GM18909 (cell line): ENCODE measurements around the gene COL10A1.

Source experiments
- ATAC-seq: cut with Tn5 transposase; IDR thresholded peaks from one replicate; pipeline ENCODE4 v1.9.1; 2021; ENCODE audit warnings: mild to moderate bottlenecking; ENCODE audit not compliant: unreplicated experiment, poor library complexity

Gene COL10A1

GRCh38 chr6:116126032-116126431 is at the start of gene COL10A1:
COL10A1 (minus strand) TSS chr6:116126132; CDS start chr6:116125492, 640 bp downstream.
- no peak for ATAC-seq

DNA sequence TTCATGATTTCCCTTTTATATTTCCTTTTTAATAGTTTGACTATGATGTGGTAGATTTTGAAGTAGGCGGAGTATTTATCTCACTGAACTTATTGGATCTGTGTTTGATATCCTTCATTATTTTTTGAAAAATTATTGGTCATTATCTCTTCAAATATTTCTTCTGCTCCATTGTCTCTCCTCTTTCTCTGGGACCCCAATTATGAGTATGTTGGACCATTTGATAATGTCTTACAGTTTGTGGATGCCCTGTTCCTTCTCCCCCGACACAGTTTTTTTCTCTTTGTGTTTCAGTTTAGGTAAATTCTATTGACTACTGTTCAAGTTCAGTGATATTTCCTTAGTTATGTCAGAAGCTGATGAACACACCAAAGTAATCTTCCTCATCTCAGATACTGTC is 49.4 kb upstream of the COL10A1 start:
- no peak for ATAC-seq

- no peak for ATAC-seq
These were observed 48.0 kb upstream of the COL10A1 start for GRCh38 chr6:116173928-116174327.

DNA sequence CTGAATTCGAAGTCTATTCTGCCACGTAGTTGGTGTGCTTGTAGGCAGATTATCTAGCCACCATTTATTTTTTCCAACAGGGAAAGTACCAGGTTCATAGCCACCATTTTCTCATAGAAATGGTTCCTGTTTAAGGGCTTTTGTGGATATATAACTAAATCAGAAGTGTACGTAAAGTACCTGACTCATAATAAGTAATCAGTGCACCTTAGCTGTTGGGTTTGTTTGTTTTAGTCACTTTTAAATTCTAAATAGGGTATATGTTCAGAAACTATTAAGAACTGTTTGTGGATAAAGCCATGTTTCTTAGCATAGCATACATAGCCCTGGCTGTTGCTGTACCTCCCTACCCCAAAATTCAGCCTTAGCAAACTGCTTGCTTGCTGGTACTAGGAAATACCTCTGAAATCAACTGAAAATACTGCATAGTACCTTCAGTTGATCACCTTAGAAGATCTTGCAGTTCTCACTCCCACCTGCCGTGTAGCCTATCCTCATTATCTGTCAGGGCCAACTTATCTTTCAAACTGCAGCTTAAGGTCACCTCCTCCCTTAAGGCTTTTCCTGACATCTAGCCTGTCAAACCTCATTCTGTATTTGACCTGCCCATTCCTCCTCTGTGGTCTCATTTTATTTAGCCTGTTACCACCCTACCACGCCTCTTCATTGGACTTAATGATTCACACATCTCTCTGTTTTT is 44.6 kb upstream of the COL10A1 start:
- no peak for ATAC-seq

DNA sequence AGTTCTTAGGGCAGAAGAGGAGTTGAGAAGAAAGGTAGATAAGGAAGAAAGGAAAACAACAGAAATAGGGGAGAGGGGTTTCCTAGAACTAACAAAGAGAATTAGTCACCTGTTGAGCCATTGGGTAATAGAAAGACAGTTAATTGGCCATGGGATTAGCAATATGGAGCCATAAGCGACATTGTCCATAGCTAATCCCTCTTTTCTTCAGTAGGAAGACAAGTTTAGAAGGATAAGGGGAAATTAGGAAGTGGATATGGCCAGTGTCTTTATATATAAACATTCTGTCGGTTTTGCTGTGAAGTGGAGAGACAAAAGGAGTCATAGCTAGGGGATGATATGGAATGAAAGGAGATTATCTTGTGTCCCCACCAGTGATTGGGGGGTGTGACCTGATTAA is 43.9 kb upstream of the COL10A1 start:
- ATAC-seq: no peak

DNA sequence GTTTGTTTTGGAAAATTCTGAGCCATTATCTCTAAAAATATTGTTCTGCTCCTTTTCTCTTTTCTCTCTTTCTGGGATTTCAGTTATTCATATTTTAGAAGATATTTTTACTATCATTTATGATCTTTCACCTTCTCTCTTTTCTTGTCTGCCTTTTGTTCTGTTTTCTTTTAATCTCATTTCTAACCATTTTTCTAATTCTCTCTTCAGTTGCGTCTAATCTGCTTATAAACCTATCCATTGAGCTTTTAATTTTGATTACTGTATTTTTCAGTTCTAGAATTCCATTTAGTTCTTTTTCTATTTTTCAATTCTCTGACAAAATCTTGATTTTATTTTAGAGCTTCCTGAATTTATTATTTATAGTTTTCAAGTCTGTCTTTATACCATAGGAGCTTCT is 42.2 kb upstream of the COL10A1 start:
- no peak for ATAC-seq

- ATAC-seq: no peak
These were observed 40.4 kb upstream of the COL10A1 start for GRCh38 chr6:116166369-116166768.

DNA sequence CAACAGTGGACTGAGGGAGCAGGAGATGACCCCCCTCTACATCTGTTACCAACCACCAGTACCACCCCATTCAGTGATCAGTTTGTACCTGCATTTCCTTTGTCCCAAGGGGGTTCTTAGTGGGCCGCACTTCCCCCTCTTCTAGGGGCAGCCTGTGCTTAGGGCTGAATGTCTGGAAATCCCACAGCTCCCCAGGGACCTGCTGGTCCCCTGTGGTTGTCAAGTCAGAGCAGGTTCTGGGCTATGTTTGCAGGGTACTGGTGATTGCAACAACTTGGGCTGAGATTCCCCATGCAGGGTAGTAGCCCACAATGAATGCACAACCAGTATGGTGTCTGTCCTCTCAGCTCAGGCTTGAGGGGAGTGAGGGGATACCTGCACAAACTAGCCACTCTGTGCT is 39.7 kb upstream of the COL10A1 start:
- no peak for ATAC-seq

DNA sequence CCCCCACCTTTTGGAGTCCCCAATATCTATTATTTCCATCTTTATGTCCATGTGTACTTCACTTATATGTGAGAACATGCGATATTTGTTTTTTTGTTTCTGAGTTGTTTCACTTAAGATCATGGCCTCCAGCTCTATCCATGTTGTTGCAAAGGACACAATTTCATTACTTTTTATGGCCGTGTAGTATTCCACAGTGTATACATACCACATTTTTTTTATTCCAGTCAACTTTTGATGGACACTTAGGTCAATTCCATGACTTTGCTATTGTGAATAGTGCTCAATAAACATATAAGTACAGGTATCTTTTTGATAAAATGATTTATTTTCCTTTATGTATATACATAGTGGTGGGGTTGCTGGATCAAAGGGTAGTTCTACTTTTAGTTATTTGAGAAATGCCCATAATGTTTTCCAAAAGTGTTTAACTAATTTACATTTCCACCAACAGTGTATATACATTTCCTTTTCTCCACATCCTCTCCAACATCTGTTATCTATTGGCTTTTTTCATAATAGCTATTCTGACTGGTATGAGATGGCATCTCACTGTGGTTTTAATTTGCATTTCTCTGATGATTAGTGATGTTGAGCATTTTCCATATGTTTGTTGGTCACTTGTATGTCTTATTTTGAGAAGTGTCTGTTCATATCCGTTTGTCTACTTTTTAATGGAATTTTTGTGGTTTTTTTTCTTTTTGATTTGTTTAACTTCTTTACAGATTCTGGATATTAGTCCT is 34.0 kb upstream of the COL10A1 start:
- ATAC-seq: no peak

DNA sequence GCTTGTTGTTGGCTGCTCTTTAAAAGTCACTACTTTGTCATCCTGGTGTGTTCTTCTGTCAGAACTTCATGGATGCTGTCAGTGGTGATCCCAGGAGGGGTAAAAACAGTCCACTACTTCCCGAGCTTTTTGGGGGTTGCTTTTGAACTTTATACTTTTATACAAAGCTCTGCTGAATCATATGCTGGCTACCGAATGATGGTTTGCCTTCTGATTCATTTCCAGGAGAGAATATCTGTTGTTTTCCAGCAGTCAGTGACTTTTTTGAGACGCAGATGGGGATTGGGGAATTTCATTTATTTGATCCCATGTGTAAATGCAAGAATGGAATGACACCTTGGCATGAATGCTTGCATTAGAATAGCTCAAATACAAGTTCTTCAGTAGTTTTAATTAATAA is 32.7 kb upstream of the COL10A1 start:
- no peak for ATAC-seq

- no peak for ATAC-seq
These were observed 31.5 kb upstream of the COL10A1 start for GRCh38 chr6:116157391-116157790.

GRCh38 chr6:116156405-116157326 is 30.7 kb upstream of the COL10A1 start:
- no peak for ATAC-seq

- no peak for ATAC-seq
These were observed 29.0 kb upstream of the COL10A1 start for GRCh38 chr6:116154887-116155286.

- ATAC-seq: no peak
These were observed 26.7 kb upstream of the COL10A1 start for GRCh38 chr6:116152620-116153019.

DNA sequence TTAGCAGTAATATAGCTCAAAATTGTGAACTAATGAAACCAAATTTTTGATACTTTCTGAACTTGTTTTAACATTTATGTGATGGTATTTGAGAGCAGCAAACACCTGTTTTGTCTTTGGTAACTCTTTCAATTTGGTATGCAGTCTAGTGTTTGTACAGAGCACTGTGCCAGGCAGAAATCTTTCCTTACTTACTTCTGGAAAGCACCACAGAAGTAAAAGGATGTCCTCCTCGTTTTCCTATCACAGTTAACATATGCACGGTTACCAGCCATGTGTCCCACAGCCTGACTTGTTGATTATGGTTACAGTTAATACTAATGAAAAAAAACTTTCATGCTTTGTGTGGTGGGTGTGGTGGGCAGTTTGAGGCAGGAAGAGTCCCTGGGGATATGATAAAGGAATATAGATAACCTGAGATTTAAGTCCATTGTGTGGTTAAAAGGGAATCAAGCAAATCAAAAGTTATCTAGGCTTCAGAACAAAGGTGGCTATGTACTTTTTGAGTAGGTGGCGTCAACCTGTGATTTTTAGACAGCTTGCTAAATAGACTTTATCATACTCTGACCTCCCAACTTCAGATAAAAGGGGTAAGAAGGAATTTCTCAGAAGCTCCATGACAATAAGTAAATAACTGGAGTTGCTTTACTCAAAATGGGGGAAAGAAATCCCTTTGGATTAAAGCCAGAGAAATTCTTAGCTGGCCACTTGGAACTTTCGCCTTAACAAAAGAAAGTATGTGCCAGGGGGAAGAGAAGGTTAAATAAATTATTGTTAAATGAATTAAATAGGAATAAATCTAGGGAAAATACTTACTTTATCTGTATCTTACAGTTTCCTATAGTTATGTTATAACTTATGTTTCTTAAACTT is 20.1 kb upstream of the COL10A1 start:
- no peak for ATAC-seq

DNA sequence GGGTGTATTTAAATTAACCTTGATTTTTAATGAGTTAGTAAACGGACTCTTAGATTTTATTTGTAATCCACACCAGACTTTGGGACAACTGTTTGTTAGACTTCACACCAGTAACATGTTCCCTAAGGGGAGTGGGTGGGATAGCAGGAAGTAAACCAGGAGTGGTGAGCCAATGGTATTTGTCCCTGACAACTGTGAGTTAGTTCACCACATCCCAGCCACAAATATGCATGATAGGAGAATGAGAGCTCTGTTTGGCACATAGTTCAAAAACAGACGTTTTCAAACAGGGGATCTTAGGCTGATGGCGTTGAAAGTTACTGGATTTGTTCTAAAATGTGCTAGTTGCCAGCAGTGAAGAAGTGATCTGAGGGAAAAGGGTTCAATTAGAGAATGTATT is 18.7 kb upstream of the COL10A1 start:
- no peak for ATAC-seq

GRCh38 chr6:116139917-116140316 is 14.0 kb upstream of the COL10A1 start:
- no peak for ATAC-seq

DNA sequence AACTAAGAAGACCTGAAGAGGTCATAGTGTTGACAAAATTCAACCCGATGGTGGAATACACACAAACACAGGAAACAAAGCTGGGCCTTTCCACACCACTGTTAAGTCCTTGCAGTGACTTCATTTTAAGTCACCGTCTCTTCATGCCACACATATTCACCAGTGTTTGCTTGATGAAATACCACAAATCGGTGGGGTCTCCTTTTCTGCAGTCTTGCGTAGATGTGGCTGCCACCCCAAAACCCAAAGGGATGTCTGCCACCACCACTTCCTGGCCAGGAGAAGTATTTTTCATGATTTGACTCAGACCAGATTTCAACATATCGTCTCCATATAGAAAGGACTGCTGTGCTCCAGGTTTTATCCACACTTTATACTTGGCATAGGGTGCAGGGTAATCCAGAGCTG is 11.0 kb upstream of the COL10A1 start:
- no peak for ATAC-seq

DNA sequence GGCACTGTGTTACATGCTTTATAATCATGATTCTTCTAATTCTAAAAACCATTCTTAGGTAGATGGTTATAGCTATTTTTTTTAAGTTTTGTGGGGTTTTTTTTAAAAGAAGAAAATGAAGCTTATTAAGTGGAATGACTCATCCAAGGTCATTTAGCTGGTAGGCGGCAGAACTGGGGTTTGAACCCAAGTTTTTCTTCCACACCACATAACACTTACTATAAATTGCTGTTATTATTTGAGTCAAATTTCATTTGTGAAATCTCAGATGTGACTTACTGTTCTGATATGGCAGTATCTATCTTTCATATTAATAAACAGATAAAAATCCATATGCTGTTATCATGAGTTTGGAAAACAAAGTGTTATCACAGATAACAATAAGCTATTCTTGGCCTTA is 10.4 kb upstream of the COL10A1 start:
- no peak for ATAC-seq

DNA sequence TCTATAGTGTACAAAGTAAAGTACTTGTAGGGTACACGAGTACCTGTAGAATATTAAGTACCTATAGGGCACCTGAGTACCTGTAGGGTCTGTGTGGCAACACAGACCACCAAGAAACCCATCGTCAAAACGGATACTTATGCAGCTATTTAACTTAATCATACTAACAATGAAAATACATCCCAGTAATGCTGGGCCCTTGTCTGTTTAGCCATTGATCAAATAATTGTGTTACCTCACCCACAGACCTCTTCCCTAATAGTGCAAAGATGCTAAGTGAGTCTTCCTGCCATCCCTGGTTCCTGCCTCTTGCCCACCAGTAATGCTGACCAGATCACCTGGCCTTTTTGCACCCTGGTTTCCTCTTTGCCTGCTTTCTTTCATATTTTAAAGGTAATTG is 7.5 kb upstream of the COL10A1 start:
- ATAC-seq: no peak
